ENCODE data around the gene STOML1. TPM values are rescaled to one million over a fixed set of nuclear protein-coding genes. Genes with fewer than 3 reads are reported as not detected.
A peak's percentile ranks its signal among the peaks of the same experiment; 100 is the strongest.
"Not testable (repeated sequence)": the region's sequence is repeated elsewhere in the genome, so short reads cannot be mapped to it uniquely, and the experiment has no call there.

The STOML1 gene
- total RNA-seq, 1 experiment from 2014 or later: 29.9 TPM

GRCh38 chr15:73962433-73962832, 29.7 kb downstream of the STOML1 start:
- DNase-seq (ENCODE audit: low read depth): peak; percentile 67

DNA sequence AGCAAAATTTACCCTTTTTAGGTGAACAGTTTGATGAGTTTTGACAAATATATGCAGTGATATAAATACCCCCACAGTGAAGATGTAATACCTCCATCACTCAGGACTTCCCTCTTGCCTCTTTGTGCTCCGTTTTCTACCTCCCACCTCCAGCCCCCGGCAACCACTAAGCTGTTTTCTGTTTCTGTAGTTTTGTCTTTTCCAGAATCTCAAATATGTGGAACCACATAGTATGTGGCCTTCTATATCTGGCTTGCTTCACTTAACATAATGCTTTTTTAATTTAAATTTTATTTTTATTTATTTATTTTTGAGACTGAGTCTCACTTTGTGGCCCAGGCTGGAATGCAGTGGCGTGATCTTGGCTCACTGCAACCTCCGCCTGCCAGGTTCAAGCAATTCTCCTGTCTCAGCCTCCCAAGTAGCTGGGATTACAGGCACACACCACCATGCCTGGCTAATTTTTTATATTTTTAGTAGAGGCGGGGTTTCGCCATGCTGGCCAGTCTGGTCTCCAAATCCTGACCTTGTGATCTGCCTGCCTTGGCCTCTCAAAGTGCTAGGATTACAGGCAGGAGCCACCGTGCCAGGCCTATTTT, 31.5 kb downstream of the STOML1 start:
- not testable (repeated sequence) for DNase-seq (ENCODE audit: low read depth)

DNA sequence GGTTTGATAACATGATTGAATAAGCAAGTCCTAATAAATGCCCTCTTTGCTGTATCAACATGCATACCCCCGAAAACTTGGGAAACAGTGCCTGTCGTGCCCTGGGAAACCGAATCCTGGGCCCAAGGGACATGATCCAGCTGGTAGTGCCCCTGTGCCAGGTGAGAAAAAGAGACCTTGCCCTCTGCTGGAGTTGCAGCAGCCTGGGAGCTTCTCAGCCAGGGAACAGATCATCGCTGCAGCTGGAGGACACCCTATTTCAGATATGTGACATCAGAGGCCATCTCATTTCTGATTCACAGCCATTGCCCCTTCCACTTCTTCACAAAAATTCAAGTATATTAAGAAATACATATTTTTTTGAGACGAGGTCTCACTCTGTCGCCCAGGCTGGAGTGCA, 32.3 kb downstream of the STOML1 start:
- DNase-seq (ENCODE audit: low read depth): no peak

DNA sequence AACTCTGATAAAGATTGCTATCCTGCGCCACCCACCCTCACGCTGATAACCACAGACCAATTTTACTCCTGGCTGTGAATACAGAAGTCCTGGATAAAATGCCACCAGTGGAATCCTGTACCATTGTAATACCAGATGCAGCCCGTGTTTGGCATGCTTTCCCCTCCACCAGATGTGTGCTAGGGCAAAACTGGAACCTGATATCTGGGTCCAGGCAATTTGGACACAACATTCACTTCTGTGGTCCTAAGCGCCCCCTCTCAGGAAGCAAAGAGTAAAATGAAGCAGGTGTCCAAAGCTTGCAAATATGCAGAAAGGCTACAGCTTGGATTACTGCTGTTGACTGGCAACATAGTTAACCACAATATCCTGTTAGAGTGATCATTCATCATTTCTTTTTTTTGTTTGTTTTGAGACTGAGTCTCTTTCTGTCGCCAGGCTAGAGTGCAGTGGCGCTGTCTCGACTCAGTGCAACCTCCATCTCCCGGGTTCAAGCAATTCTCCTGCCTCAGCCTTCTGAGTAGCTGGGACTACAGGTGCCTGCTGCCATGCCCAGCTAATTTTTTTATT, 33.0 kb downstream of the STOML1 start:
- peak; percentile 93 for DNase-seq (ENCODE audit: low read depth)

DNA sequence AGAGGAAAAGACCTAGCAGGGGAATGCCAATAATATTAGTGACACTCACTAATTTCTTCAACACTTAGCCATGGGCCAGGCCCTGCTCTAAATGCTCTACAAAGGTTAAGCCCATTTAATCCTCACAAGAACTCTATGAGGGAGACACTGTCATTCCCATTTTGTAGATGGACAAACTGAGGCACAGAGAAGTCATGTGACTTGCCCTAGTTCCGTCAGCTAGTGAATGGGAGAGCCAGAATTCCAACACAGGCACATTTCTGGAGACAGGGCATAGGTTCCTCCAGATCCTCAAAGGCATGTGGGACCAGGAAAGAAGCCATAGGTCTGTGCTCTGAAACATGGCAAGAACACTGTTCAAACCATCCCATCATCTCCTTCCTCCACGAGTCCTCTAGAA, 34.3 kb downstream of the STOML1 start:
- no peak for DNase-seq (ENCODE audit: low read depth)

- peak; percentile 52 for DNase-seq (ENCODE audit: low read depth)
Observed at GRCh38 chr15:73957276-73957675, 34.8 kb downstream of the STOML1 start.

DNA sequence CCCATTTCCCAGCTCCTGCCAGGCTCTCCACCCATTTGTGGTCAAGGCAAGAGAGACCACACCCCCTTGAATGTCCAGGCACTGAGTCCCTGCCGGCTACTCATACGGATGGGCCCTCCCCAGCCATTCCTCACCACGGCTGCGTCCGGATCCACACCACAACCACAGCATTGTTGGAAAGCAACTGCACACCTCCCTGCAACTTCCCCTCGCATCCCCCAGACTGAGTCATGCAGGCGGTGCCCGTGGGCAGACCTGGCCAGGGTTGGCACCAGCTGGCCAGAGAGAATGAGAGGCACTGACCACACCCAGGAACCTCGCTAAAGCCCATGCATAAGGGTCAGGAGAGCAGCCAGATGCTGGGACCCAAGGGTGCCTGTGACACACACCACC, 35.4 kb downstream of the STOML1 start:
- peak; percentile 99 for DNase-seq (ENCODE audit: low read depth)

GRCh38 chr15:73955861-73956742, 36.0 kb downstream of the STOML1 start:
- DNase-seq (ENCODE audit: low read depth): no peak

GRCh38 chr15:73955326-73955725, 36.8 kb downstream of the STOML1 start:
- no peak for DNase-seq (ENCODE audit: low read depth)

- DNase-seq (ENCODE audit: low read depth): no peak
Observed at GRCh38 chr15:73954188-73955145, 37.6 kb downstream of the STOML1 start.

DNA sequence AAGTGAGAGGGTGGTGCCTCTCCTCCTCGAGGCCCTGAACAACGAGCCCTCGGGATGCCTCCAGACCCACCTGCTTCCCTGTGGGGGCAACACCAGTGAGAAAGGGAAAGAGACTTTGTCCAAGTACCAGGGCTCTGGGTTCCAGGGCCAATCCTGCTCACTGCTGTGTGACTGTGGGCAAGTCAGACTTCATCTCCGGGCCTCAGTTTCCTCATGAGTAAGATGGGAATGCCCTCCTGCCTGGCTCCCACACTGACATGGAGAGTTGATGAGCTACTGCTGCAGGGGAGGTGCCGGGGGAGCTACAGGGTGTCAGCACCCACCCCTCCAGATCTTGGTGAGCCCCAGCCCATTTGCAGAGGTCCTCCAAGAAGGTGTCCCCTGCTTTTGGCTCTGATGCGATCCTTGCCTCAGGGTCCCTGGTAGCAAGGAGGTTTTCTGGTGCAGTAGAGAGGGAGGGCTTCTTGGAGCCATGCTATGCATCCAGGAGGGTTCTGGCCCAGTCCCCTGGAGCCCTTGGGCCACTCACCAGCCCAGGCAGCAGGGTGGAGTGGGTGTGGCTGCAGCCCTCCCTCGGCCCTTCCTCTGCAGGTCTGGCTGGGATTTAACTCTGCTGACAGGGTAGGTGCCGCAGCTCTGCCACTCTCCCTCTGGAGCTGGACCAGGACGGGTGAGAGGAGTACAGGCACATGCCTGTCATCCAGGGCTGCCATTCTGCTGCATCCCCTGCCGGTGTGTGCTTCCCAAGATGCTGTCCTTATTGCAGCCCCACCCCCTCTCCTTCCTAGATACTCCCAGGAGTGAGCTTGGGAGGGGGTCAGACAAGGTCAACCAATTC, 39.0 kb downstream of the STOML1 start:
- no peak for DNase-seq (ENCODE audit: low read depth)

DNA sequence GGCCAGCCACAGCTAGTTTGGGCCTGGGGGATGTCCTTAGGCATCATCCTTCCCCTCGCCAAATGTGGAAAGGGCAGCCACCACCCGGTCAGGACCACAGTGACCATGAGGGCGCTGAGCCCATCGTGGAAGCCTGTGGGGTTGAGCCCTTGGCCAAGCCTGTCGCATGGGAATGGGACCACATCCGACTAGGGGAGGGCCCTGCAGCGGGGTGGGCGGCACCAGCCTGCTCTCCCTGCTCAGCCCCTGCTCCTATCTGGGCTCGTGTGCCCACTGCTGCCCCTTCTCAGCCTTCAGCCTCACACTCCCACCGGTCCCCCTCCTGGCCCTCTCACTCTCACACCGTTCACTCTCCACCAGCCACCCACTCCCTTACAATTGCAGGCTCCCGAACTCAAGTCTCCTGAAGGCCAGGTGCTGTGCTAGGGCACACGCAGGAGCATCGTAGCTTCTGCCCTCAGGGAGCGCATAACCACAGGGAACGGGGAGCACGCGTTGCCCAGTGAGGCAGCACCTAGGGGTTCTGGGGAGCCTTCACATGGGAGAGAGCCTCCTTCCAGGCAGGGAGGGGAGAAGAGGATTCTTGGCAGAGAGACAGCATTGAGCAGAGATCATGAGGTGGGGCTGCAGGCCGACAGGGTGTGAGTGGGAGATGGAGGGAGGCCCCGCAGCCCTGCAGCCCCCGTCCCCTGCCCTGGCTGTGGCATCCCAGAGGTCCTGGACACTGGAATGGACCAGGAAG, 39.8 kb downstream of the STOML1 start:
- DNase-seq (ENCODE audit: low read depth): no peak

- no peak for DNase-seq (ENCODE audit: low read depth)
Observed at GRCh38 chr15:73951601-73952000, 40.5 kb downstream of the STOML1 start.

GRCh38 chr15:73950831-73951561, 41.1 kb downstream of the STOML1 start:
- DNase-seq (ENCODE audit: low read depth): peak; percentile 100

DNA sequence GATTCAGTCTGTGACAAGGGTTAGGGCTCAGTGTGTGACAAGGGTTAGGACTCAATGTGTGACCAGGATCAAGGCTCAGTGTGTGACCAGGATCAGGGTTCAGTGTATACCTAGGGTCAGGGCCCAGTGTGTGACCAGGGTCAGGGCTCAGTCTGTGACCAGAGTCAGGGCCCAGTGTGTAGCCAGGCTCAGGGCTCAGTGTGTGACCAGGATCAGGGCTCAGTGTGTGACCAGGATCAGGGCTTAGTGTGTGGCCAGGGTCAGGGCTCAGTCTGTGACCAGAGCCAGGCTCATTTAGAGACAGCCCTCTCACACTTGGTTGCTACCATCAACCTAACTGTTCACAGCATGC, 41.6 kb downstream of the STOML1 start:
- no peak for DNase-seq (ENCODE audit: low read depth)

GRCh38 chr15:73949496-73949895, 42.6 kb downstream of the STOML1 start:
- DNase-seq (ENCODE audit: low read depth): no peak

DNA sequence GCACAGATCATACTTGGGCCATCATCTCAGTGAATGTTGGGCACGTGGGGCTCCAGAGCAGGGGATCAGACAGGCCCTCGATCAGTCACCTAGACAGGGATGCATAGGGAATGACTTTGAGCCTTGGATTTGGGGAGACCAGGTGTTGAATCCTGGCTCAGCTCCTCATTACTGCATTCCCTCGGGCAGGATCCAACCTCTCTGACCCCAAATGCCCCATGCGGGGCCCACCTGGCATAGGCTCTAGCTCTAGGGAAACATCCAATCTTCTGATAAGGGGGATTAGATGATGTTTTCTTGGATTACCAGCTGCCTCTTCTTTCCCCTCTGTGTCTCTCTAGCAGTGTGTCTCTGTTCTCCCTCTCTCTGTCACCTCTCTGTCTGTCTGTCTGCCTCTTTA, 43.1 kb downstream of the STOML1 start:
- no peak for DNase-seq (ENCODE audit: low read depth)

DNA sequence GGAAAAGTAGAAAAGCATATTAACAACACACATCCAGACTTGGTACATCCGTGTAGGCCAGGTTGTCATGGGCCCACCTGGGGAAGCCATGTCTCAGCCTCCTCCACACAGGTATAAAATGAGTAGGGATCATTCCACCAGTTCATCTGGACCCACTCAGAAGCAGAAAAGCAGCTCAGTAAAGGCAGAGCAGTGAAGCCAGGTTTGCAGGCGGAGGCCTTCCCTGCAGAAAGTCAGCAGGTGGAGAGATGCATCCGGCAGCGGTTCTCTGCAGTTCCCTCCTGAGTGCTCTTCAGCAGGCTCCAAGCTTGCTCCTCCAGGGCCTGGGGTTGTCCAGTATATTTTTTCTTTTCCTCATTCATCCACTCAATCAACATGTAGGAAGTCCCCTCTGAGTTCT, 43.7 kb downstream of the STOML1 start:
- DNase-seq (ENCODE audit: low read depth): no peak

- no peak for DNase-seq (ENCODE audit: low read depth)
Observed at GRCh38 chr15:73947651-73948050, 44.4 kb downstream of the STOML1 start.

Data from LHCN-M2 (cell line).